ENCODE measurements around the gene DHRS11. TPM values are rescaled to one million over a fixed set of nuclear protein-coding genes. Genes with fewer than 3 reads are reported as not detected.
A peak's percentile ranks its signal among the peaks of the same experiment; 100 is the strongest.
"Not testable (repeated sequence)": the region's sequence is repeated elsewhere in the genome, so short reads cannot be mapped to it uniquely, and the experiment has no call there.

The DHRS11 gene
- total and polyA plus RNA-seq, 12 donors: 5.9 to 28.1 (median 12.9) TPM

- 10 to 16% (median 15%) methylated on average over 5 to 10 of the region's 10 CpGs for WGBS, 4 donors
- Histone ChIP-seq H3K4me3 (peak overlapping the region in 2 of 4 donors; percentile 67 to 85), H3K27me3 (no peaks in the 10 kb centered on the region), H3K9me3 (replicated peaks in 1 of 3) (no peaks in the 10 kb centered on the region), H3K4me1 (replicated peaks in 1 of 2) (peaks cover 12 to 28% of the 10 kb centered on the region in 2 donors), H3K27ac (peak overlapping the region in 4 of 5 donors; percentile 65 to 93 (median 80)), H3K36me3 (replicated peaks in 1 of 2) (no peaks in the 10 kb centered on the region)
- intact Hi-C loops (cut with DNase I): no loop called here
- TF ChIP-seq CTCF (IDR thresholded peaks at IDR 0.05) (no peak), POLR2A (IDR thresholded peaks at IDR 0.05) (no peak)
- no peak for DNase-seq
These were observed 9.2 kb downstream of the DHRS11 start for GRCh38 chr17:36600936-36601302.

- H3K27me3 ChIP-seq: no peaks in the 10 kb centered on the region
- peak; percentile 93 to 96 (median 95) for DNase-seq
- no peaks in the 10 kb centered on the region for H3K36me3 ChIP-seq (replicated peaks in 1 of 2)
- WGBS, 4 donors: 0 to 1% (median 0%) methylated on average over 2 to 60 of the region's 60 CpGs
- peaks cover 12 to 28% of the 10 kb centered on the region in 2 donors for H3K4me1 ChIP-seq (replicated peaks in 1 of 2)
- intact Hi-C loops (cut with DNase I): no loop called here
- H3K4me3 ChIP-seq: peak within 1 kb of the TSS; percentile 63 to 89 (median 76)
- peak within 1 kb of the TSS in 4 of 5 donors; percentile 65 to 93 (median 80) for H3K27ac ChIP-seq
- H3K9me3 ChIP-seq (replicated peaks in 1 of 3): no peaks in the 10 kb centered on the region
- TF ChIP-seq CTCF (IDR thresholded peaks at IDR 0.05): peak in 2 of 6 experiments; percentile 8 to 36
- peak; percentile 8 to 80 for TF ChIP-seq POLR2A (IDR thresholded peaks at IDR 0.05)
These were observed 9.8 kb downstream of the DHRS11 start, which contains the start of gene MRM1 for GRCh38 chr17:36601303-36602029. TSS of gene MRM1 (plus strand) at chr17:36601583. CDS start at chr17:36601811, 228 bp downstream.

- H3K27me3 ChIP-seq: no peaks in the 10 kb centered on the region
- DNase-seq: peak in 2 of 7 donors; percentile 19 to 40
- peak overlapping the region in 4 of 5 donors; percentile 65 to 93 (median 80) for H3K27ac ChIP-seq
- no peaks in the 10 kb centered on the region for H3K9me3 ChIP-seq (replicated peaks in 1 of 3)
- H3K36me3 ChIP-seq (replicated peaks in 1 of 2): no peaks in the 10 kb centered on the region
- TF ChIP-seq CTCF (IDR thresholded peaks at IDR 0.05) (no peak), POLR2A (IDR thresholded peaks at IDR 0.05) (no peak)
- H3K4me1 ChIP-seq (replicated peaks in 1 of 2): peaks cover 12 to 28% of the 10 kb centered on the region in 2 donors
- 3 to 6% (median 4%) methylated on average over 11 to 38 of the region's 38 CpGs for WGBS, 4 donors
- peak overlapping the region; percentile 63 to 89 (median 76) for H3K4me3 ChIP-seq
- intact Hi-C loops (cut with DNase I): no loop called here
These were observed 10.5 kb downstream of the DHRS11 start for GRCh38 chr17:36602030-36602748.

- intact Hi-C loops (cut with DNase I): no loop called here
- 19 to 25% (median 21%) methylated on average over 4 to 5 of the region's 5 CpGs for WGBS, 4 donors
- H3K27me3 ChIP-seq: no peaks in the 10 kb centered on the region
- TF ChIP-seq CTCF (IDR thresholded peaks at IDR 0.05) (peak; percentile 46 to 69 (median 62)), POLR2A (IDR thresholded peaks at IDR 0.05) (no peak)
- no peak overlapping the region for H3K27ac ChIP-seq
- no peaks in the 10 kb centered on the region for H3K9me3 ChIP-seq (replicated peaks in 1 of 3)
- no peaks in the 10 kb centered on the region for H3K36me3 ChIP-seq (replicated peaks in 1 of 2)
- peaks cover 12 to 28% of the 10 kb centered on the region in 2 donors for H3K4me1 ChIP-seq (replicated peaks in 1 of 2)
- H3K4me3 ChIP-seq: peak overlapping the region in 1 of 4 donors; percentile 85
- peak; percentile 55 to 81 (median 69) for DNase-seq
These were observed 11.3 kb downstream of the DHRS11 start for GRCh38 chr17:36602924-36603384.

GRCh38 chr17:36605028-36605427 is 13.3 kb downstream of the DHRS11 start:
- 90 to 95% (median 94%) methylated on average over 5 of the region's 5 CpGs for WGBS, 4 donors
- H3K27ac ChIP-seq; H3K27me3 ChIP-seq; H3K4me3 ChIP-seq; intact Hi-C loops (cut with DNase I); H3K9me3 ChIP-seq (replicated peaks in 1 of 3); DNase-seq; H3K36me3 ChIP-seq (replicated peaks in 1 of 2): not testable (repeated sequence)
- H3K4me1 ChIP-seq (replicated peaks in 1 of 2): peaks cover 12 to 39% of the 10 kb centered on the region in 2 donors
